22Rv1 (cell line): ENCODE results near the gene PXYLP1.

Experiments used
- H3K27ac ChIP-seq: fragments of 450-650 bp; 2 replicates; pipeline ENCODE4 v1.5.1; 2017
- CTCF ChIP-seq: fragments of 450-650 bp; IDR thresholded peaks from 2 replicates; pipeline ENCODE4 v1.5.1; 2017; ENCODE audit warnings: mild to moderate bottlenecking
- ZFX ChIP-seq: fragments of 450-650 bp; IDR thresholded peaks from 2 replicates; pipeline ENCODE4 v1.6.1; 2017; ENCODE audit warnings: antibody characterized with exemption, borderline replicate concordance

Gene PXYLP1

DNA sequence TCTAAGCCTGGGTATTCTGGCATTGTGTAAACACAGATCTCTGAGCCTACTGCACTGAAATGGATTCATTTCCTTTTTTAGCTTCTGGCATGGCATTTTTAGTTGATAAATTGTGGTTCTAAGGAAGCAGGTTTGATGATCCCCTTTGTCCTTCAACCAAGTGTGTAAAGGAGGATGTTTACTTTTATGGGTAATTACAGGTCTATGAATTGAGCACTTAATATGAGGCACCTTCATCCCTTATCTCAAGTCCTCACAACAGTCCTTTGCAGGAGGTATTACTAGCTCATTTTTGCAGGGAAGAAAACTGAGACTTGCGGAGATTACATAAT is 105.9 kb downstream of the PXYLP1 start:
- TF ChIP-seq ZFX (no peak), CTCF (no peak)
- H3K27ac ChIP-seq = no peak overlapping the region

DNA sequence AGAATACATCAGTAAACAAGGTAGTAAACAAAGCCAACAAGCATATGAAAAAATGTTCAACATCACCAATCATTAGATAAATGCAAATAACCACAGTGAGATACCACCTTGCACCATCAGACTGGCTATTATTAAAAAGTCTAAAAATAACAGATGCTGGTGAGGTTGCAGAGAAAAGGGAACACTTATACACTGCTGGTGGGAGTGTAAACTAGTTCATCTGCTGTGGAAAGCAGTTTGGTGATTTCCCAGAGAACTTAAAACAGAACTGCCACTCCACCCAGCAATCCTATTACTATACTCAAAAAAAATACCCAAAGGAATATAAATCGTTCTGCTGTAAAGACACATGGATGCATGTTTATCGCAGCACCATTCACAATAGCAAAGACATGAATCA is 106.4 kb downstream of the PXYLP1 start:
- TF ChIP-seq ZFX = no peak
- no peak for TF ChIP-seq CTCF
- no peak overlapping the region for H3K27ac ChIP-seq

GRCh38 chr3:141338881-141339280 is 107.3 kb downstream of the PXYLP1 start:
- TF ChIP-seq CTCF (no peak), ZFX (no peak)
- H3K27ac ChIP-seq = no peak overlapping the region

DNA sequence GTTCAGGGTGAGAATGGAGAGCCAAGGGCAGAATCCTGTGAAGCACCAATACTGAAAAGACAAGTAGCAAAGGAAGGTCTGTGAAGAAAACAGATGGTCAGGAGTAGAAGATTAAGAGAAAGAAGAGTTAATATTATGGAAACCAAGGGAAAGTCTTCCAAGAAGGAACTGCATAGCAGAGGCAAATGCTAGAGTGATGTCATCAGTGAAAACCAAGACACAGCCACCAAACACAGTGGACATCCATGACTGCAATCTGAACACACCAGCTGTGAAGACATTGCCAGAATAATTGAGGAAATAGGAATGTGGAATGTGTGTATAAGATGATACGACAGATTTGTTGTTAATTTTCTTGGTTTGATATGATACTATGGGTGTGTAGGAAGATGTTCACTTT is 109.9 kb downstream of the PXYLP1 start:
- TF ChIP-seq CTCF = no peak
- TF ChIP-seq ZFX = no peak
- H3K27ac ChIP-seq = no peak overlapping the region

DNA sequence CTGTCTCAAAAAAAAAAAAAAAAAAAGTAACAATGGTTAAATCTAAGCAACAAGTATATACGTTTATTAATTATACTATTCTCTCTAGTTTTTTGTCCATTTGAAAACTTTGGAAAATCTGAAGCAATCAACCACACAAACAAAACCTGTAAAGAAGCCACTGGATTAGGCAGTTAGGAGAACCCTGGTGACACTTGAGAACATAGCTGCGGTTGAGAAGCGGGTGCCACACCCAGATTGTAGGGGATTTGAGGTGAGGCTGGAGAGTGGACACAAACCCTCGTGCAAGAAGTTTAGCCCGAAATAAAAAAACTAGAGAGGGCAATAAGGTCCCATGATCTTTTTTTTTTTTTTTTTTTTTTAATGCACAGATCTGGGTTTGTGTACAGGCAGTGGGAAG is 110.8 kb downstream of the PXYLP1 start:
- H3K27ac ChIP-seq = no peak overlapping the region
- TF ChIP-seq ZFX (no peak), CTCF (no peak)

- TF ChIP-seq ZFX (no peak), CTCF (no peak)
- H3K27ac ChIP-seq = no peak overlapping the region
These were observed 111.5 kb downstream of the PXYLP1 start for GRCh38 chr3:141343077-141343476.

GRCh38 chr3:141343865-141344271 is 112.2 kb downstream of the PXYLP1 start:
- no peak for TF ChIP-seq ZFX
- no peak for TF ChIP-seq CTCF
- H3K27ac ChIP-seq = no peak overlapping the region
